ENCODE measurements around the gene EIF1AD.

Gene EIF1AD

GRCh38 chr11:65997286-65997685, 4.7 kb downstream of the EIF1AD start:
- DNase-seq, result no peak

- DNase-seq, result no peak
Observed at GRCh38 chr11:65992056-65992455, 9.9 kb downstream of the EIF1AD start.

- DNase-seq, result peak; percentile 96
Observed at GRCh38 chr11:65988791-65989592, 13.0 kb downstream of the EIF1AD start.

- DNase-seq, result no peak
Observed at GRCh38 chr11:65987336-65987735, 14.6 kb downstream of the EIF1AD start.

GRCh38 chr11:65983589-65983987, 18.4 kb downstream of the EIF1AD start:
- DNase-seq, result no peak

GRCh38 chr11:65982824-65983588, 19.0 kb downstream of the EIF1AD start:
- DNase-seq, result no peak

- no peak for DNase-seq
Observed at GRCh38 chr11:65981972-65982823, 19.8 kb downstream of the EIF1AD start.

GRCh38 chr11:65981101-65981740, 20.7 kb downstream of the EIF1AD start:
- no peak for DNase-seq

GRCh38 chr11:65979261-65979759, 22.6 kb downstream of the EIF1AD start:
- DNase-seq, result no peak

GRCh38 chr11:65978391-65979238, 23.3 kb downstream of the EIF1AD start:
- DNase-seq, result no peak

- DNase-seq, result no peak
Observed at GRCh38 chr11:65977621-65978390, 24.2 kb downstream of the EIF1AD start.

GRCh38 chr11:65976216-65977176, 25.5 kb downstream of the EIF1AD start:
- no peak for DNase-seq

- DNase-seq, result no peak
Observed at GRCh38 chr11:65975771-65976170, 26.2 kb downstream of the EIF1AD start.

- DNase-seq, result no peak
Observed at GRCh38 chr11:65973439-65974110, 28.4 kb downstream of the EIF1AD start.

GRCh38 chr11:65972116-65972515, 29.8 kb downstream of the EIF1AD start:
- no peak for DNase-seq

GRCh38 chr11:65968600-65969482, 33.1 kb downstream of the EIF1AD start:
- DNase-seq, result no peak

GRCh38 chr11:65967329-65967934, 34.5 kb downstream of the EIF1AD start:
- no peak for DNase-seq
